Measurements from ENCODE around the gene PIGS.
"Not testable (repeated sequence)": the region's sequence is repeated elsewhere in the genome, so short reads cannot be mapped to it uniquely, and the experiment has no call there.

PIGS gene

DNA sequence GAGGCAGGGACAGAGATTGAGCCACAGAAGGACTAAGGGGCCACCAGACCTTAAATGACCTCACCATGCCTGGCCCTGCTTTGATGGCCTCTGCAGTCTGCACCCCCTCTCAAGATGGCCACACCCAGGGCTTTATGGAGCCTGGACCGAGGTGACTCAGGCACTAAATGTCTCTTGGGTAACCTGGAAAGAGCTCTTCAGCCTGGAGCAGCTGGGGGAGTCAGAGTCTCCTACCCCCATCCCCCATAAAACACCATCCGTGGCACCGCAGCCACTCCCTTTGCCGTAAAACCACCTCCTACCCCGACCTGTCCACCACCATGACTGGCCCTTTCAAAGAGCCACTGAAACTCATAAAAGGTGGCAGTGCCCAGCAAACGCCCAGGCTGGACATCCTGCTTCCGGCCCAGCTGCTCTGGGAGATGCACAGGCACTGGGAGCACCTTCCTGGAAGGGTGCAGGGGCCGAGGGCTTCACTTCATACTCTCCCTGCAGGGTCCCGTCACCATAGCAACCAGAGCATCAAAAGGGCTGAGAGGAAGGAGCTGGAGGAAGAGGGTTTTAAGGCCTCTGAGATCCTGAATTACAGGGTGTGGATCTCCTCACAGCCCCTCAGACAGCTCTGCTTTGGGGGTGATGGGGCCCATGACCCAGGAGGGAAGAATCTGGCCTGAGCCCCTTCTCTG lies 42.9 kb downstream of the PIGS start:
- no peak for DNase-seq

DNA sequence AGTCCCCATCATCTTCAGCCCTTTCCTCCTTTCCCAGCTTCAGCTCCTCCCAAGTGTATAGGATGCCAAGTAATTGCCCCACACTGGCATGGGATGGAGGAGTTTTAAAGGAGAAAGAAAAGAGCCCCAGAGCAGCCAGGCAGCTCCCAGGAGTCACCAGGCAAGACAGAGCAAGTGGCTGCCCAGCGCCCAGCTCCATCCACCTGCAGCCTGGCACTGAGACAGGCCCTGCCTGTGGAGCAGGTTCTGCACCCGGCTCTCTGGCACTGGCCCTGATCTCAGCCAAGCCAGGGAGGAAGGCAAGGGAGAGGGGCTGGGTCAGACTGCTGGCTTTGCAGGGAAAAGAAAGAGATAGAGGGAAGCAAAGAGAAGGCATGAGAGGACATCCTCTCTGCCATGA lies 43.5 kb downstream of the PIGS start:
- no peak for DNase-seq

DNA sequence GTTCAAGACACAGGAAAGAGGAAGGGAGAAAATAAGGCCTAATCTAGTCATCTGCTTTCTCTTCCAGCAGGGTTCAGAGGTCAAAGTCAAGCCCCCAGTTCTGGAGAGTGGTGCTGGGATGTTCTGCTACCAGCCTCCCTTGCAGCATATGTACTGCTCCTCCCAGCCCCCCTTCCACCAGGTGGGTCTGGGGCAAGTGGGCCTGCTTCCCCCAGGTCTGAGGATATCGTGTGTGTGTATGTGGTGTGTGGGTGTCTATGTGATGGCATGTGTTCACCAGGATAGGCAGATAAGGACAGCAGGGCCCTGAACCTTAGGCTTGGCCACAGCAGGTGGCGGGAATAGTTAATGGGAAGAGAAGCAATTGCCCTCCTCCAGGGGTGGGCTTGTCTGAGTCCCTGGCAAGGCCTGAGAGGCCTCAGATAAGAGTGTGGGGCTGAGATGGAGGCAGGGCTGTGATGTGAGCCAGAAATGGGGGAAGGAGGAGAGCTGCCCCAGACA lies 44.1 kb downstream of the PIGS start:
- no peak for DNase-seq

DNA sequence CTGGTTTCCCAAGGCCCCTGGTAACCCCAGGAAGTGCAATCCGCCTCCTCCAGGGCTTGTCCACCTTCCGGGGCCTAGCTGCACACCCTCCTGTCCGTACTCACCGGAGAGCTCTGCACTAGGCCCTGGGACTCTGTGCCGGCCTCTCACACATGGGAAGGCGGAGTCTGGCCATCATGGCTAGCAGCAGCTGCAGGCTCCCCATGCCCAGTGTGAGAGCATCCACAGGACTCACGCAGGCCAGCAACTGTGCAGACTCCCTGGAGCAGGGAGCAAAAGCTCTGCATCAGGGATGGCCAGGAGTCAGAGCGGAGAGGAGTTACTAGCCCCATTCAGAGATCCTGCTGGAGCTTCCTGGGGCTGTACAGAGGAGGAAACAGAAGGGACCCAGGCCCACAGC lies 44.9 kb downstream of the PIGS start:
- DNase-seq = no peak

DNA sequence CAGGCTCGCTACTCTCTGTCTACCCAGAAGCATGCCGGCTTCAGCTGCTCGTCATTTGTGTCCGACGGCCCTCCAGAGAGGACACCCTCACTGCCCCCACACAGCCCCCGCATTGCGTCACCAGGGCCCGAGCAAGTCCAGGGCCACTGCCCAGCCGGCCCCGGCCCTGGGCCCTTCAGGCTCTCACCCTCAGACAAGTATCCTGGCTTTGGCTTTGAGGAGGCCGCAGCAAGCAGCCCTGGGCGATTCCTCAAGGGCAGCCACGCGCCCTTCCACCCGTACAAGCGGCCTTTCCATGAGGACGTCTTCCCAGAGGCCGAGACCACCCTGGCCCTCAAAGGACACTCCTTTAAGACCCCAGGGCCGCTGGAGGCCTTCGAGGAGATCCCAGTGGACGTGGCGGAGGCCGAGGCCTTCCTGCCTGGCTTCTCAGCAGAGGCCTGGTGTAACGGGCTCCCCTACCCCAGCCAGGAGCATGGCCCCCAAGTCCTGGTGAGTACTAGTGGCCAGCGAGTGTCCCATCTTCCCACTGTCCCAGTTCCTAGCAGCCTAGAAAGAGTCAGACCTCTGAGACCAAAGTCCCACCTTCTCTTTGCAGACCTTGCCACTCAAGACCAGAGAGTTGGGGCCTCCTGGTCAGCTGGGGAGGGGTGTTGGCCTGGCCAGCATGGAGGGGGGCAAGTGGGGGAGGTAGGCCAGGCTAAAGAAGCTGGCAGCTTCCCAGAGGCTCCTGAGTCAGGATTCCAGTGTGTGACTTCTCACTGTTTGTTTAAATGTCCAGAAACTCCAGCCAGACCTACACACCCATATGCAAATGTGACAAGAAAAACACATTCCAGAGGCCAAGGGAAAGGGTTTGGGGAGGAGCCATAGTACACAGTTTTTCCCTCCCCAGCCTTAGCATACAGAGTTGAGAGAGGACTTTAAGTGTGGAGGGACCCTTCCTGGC lies 46.6 kb downstream of the PIGS start:
- no peak for DNase-seq

DNA sequence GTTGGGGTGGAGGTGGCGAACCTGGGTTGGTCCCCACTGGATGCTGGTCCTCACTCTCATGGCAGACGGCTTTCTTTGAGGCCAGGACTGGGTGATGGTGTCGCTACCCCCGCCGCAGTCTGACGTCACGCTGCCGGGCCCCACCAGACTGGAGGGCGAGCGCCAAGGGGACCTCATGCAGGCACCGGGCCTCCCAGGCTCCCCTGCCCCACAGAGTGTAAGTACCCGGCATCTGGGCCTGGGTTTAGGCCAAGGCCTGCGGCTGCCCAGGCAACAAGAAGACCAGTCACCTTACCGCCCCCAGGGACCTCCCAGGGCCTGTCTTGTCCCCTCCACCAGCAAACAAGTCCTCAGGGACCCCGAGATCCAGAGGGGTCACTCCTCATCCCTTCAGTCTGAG lies 47.4 kb downstream of the PIGS start:
- DNase-seq = no peak

DNA sequence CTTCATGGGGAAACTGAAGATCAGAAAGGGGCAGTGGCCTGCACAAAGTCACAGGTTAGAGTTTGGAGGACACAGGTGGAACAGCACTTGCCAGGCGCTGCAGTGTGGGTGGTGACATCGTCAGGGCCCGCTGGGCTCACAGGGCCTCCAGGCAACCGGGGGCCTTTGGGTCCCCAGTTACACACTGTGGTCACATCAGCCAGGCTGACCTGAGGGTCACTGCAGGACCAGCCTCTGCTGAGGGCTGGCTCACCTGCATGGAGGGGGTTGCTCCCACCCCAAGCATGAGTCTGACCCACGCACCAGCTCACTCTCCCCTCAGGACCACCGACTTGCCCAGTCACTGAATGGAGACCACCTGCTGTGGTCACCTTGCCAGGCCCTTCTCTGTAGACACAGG lies 48.1 kb downstream of the PIGS start:
- no peak for DNase-seq

DNA sequence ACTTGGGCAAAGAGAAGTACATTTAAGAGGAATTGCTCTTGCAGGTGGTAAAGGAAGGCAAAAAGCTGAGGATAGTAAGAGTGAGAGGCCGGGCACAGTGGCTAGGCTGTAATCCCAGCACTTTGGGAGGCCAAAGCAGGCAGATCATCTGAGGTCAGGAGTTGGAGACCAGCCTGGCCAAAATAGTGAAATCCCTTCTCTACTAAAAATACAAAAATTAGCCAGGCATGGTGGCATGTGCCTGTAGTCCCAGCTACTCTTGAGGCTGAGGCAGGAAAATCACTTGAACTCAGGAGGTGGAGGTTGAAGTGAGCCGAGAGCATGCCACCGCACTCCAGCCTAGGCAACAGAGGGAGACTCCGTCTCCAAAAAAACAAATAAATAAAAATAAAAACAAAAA lies 49.0 kb downstream of the PIGS start:
- not testable (repeated sequence) for DNase-seq

DNA sequence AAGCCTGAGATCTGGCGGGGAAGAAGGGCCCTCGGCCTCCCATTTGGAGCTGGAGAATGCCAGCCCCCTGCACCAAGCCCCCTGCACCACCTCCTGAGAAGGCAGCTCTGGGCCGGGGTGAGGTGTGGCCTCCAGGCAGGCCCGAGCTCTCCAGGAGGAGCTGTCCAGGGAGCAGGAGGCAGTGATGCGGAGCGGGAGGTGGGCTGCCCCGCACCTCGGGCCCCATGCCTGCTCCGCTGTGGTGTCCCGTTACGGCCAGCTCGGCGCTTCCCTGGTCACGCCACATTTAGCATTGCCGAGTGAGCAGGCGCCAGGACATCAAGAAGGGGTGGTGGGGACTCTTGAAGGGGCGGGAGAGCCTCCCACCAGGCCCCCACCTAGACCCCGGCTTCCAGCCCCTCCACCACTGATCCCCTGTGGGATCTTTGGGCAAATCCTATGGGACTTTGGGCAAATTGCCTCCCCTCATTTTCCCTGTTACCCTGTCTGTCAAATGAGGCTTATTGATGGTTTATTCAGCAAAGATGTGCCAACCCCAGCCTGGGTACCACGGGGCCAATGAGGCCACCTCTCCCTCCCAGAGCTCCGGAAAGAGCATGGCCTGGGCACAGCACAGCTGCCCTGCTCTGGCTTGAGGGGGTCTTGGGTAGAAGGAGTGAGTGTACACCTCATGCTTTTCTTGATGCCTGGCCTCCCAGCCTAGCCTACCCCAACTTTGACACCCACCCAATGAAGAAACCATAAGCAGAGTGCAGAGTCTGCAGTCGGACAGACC lies 49.8 kb downstream of the PIGS start:
- DNase-seq = no peak

DNA sequence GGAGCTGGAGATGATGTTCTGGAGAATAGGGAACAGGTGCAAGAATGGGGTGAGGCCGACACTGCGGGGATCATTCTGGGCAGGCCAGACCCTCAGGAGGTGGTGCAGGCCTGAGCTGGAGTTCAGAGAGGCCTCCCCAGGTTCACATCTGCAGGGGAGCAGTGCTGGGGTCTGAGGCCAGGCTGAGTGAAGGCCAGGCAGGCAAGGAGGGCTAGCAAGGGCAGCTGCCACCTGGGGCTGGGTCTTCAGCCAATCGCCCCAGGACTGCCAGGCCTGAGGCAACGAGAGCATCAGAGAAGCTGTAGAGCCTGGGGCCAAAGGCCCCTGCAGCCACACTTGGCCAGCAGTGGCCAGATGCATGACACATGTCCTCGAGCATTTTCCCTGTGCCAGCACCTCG lies 50.6 kb downstream of the PIGS start:
- no peak for DNase-seq

DNA sequence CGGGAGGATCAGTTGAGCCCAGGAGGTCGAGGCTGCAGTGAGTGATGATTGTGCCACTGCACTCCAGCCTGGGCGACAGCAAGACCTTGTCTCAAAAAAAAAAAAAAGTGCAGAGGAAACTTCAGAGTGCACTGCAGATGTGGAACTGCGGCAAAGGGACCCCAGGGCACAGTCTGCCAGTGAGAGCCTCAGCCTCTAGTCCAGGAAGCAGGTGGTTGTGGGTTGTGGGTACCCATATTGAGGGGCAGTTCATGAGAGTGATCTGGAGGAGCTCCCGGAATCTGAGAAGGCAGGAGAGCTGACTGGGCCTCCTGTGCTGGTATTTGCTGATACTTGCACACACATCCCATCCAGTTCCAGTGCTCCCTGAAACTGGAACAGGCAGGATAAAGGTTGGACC lies 52.1 kb downstream of the PIGS start:
- DNase-seq = no peak

DNA sequence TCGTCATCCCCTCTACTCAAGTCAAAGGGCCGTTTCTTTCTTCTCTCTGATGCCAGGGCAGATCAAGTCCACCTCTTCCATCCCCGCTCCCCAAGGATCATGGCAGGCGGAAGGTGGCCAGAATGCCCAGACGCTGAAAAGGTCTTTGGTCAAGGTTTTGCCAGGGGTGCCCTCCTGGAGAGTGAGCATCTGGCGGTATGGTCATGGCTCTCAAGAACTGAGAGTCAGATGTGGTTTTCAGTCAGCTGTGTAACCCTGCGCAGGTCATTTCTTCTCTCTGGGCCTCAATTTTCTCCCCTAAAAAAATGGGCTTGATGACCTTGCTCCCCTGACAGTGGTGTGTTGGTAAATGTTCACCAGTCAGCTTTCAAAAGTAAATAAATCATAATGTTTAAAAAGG lies 52.7 kb downstream of the PIGS start:
- DNase-seq = no peak

DNA sequence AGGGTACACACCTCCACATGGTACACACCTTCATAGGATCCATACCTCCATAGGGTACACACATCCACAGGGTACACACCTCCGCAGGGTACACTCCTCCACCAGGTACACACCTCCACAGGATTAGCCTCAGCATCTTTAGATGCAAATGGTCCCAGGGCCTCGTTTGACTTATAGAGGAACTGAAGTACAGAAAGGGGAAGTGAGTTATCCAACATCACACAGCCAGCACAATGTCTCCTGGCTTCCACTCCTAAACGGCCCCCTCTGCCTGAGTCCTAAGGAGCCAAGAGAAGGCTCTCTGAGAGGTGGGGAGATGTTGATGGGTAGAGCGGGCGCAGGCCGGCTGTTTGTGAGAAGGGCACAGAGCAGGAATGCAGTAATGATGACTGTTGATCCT lies 53.2 kb downstream of the PIGS start:
- DNase-seq = no peak

DNA sequence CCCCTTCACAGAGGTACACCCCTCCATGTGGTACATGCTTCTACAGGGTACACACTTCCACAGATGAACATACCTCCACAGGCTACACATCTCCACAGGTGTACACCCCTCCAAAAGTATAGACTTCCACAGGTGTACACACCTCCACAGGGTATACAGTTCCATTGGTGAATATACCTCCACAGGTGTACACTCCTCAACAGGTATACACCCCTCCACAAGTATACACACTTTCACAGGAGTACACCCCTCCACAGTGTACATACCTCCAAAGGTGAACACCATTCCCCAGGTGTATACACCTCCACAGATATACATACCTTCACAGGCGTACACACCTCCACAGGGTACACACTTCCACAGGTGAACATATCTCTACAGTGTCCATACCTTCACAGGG lies 55.8 kb downstream of the PIGS start:
- no peak for DNase-seq

DNA sequence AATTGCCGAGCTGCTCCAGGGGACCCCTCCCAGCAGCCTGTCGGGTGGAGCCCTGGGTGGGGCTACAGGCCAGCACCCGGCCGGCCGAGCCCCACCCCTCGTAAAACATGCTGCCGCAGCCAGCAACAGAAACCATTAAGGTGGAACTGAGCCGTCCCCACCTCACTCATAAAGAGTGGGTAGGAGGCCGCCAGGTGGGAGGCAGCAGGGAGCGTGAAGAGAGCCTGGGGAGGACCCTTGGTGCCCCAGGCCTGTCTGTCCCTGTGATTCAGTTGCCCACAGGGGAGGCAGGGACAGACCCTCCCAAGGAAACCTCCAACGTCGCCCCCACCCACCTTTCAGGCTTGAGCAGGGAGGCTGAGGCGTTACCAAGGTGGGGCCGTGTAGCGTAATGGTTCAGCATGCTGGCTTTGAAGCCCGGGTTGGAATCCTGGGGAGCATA lies 56.7 kb downstream of the PIGS start:
- DNase-seq = no peak

DNA sequence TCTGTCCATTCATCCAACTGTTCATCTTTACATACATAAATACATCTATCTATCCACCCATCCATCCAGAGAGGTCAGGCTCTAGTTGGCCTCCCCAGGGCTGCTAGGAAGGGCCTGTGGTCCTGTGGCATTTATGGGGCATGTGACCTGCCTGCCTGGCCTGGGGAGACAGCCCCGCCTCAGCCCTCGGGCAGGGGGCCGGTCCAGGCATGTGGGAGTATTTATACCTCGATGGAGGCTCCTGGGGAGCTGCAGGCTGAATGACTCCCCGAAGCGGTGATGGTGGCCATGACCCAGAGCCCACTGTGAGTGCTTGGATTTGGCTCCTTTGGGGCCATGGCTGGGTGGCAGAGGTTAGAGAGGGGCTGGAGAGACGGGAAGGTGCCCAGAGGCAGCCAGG lies 57.8 kb downstream of the PIGS start:
- DNase-seq = no peak

DNA sequence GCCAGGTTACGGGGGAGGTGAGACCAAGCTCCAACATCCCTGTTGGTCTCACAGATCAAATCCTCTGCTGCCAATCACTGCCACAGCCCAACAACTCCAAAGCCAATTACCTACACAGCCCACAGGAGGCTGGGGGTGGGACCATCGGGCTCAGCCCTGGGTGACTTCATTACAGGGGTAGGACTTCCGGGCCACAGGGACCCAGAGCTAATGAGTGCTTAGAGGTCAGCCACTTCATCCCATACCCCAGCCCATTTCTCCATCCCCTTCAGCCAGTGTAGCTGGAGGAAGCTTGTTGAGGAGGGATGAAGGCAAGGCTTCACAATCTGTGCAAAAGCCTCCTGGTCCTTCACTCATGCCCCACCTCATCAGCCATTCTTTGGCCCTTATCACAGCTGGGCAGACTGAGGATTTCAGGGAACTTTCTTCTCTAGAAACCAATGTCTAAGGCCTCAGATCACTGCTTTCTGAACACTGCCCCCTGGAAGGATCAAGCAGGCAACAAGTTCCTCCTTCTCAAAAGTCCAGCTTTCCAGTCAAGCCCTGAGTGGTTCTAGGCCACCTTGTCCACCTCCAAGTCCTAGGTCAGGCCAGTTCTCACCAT lies 59.4 kb downstream of the PIGS start:
- no peak for DNase-seq

DNA sequence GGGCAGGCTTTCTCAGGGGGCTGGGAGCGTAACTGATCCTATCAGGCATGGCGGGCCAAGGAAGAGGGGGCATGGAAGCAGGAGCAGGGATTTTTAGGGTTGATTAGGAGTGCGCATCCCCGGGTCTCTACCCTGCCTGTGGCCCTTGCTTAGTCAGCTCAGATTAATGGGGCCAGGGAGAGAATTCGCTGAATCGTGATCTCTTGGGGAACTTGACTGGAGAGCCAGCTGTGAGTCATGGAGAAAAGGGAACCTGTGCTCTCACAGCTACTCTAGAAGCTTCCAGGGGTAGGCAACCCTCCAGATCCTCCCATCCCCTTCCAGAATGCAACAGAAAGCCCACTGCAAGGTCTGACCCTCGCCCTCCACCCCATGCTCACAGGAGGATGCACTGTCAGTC lies 61.5 kb downstream of the PIGS start:
- no peak for DNase-seq

DNA sequence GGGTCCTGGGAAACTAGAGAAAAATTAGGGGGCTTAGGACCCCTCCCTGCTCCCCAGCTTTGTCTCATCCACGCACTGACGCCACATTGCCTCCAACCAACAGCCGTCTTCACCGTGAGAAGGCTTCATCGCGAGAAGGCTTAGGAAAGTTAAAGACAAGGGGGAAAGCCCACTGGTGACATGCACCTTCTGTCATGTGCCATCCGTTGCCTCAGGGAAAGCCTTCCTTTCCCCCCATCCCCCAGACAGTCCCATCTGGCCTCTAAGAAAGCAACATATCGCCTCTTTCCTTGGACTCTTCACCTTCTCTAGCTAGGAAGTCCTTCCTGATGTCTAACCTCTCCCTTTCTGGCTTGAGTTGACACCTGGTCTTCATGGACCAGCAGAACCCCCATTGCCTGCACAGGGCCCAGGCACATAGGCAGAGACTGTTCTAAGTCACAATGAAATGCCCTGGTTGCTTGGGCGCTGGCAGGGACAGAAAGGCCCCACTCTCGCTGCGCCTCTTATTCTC lies 63.1 kb downstream of the PIGS start:
- no peak for DNase-seq

DNA sequence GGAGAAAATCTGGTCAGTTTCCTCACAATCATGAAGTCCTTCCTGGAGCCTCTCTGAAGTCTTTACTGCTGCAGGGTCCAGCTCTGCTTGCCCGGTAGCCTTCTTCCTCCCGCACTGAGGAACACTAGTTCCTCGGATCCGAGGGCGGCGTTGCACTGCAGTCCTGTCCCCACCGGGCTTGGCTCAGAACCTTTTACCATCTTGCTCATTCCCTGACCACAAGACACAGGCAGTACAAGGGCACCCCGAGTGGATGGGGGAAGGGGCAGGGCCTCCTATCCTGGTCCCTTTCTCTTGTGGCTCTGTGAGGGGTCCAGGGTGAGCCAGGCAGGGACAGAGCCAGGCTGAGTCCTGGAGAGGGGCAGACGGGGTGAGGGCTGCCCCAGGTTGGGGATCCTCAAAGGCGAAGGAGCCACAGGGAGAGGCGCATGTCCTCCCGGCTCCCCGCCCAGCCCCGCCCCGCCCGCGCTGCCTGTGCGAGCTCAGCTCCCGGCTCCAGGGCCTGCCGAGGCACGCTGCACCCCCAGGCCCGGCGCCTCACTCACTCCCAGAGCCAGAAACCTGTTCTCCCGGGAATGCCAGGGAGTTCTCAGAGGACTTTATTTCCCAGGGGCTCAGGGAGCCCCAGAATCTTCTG lies 63.6 kb downstream of the PIGS start:
- DNase-seq = no peak

DNA sequence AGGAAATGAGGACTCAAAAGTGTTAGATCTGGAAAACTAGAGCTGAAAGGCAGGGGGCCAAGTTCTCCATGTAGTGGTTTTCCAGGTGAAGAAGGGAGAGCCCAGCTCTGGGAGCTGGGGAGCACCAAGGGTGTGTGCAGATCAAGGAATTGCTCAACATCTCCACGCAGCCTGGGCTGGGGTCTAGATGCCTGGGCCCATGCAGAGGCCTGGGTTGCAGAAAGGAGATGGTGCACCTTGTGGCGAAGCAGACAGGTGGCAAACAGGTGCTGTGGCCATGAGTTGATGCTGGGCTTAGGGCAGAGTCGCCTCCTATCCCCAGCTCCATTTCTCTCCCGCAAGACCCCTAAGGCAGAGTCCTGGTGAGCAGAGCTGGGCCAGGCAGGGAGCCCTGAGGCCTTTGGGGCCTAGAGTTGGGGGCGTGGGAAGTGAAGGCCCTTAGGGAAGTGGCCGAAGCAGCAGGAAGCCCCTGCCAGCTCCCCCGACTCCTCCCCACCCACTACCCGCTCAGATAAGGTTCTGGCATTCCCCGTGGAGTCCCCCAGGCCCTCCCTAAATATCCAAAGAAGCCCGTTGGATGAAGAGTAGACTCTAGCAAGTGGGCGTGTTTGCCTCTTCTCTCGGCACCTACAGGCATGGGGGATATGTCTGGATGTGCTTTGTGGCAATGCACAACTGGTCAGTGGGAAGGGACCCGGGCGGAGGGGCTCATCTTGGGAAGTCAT lies 64.4 kb downstream of the PIGS start:
- no peak for DNase-seq

All from activated CD8-positive, alpha-beta memory T cell treated with anti-CD3 and anti-CD28 coated beads, Interleukin-2, amount 50 U/mL, for 4 hours (primary cell).